H1 (cell line): Measurements from ENCODE around the gene INPP4A. TPM values are rescaled to one million over a fixed set of nuclear protein-coding genes. Genes with fewer than 3 reads are reported as not detected.

ENCODE experiments used
- CTCF ChIA-PET: fragments of 300-600 bp; sonication (Branson Sonifier 250); formaldehyde crosslinking; loops from one replicate; lab custom pipeline; 2021; ENCODE audit not compliant: partially characterized antibody; lab: Charles Lee
- POLR2A ChIA-PET: fragments of 300-600 bp; sonication (Branson Sonifier 250); formaldehyde crosslinking; loops from one replicate; lab custom pipeline; 2021; ENCODE audit warnings: inconsistent platforms; ENCODE audit not compliant: partially characterized antibody; lab: Charles Lee
- DNase-seq, 2 experiments: peaks; one replicate each; pipeline versions ENCODE4 v3.0.0 to v3.0.0-alpha.2; 2010 to 2022; ENCODE audit warnings: low spot score in 2 of 2, low read depth in 1 of 2, mixed read lengths in 1 of 2
- FAIRE-seq: peaks from 2 replicates; lab custom pipeline; 2011; peaks lifted over from hg19 to GRCh38; lab: Jason Lieb, UNC
- H2AFZ ChIP-seq: 2 replicates; pipeline ENCODE4 v1.8.1; 2012; ENCODE audit warnings: low read length, inconsistent platforms
- H2AK5ac ChIP-seq: 2 replicates; pipeline ENCODE4 v1.6.1; 2013; ENCODE audit warnings: low read depth, low read length
- H2BK120ac ChIP-seq: replicated peaks from 2 replicates; pipeline ENCODE3; 2013; ENCODE audit warnings: low read depth, low read length, inconsistent platforms
- H2BK12ac ChIP-seq: 2 replicates; pipeline ENCODE4 v1.6.1; 2013; ENCODE audit warnings: low read depth, low read length
- H2BK15ac ChIP-seq: 2 replicates; pipeline ENCODE4 v1.6.1; 2013; ENCODE audit warnings: low read length
- H2BK20ac ChIP-seq: 2 replicates; pipeline ENCODE4 v1.6.1; 2013; ENCODE audit warnings: low read length
- H2BK5ac ChIP-seq: 2 replicates; pipeline ENCODE4 v1.6.1; 2013; ENCODE audit warnings: low read depth, low read length
- H3K14ac ChIP-seq: 2 replicates; pipeline ENCODE4 v1.6.1; 2013; ENCODE audit warnings: inconsistent platforms; ENCODE audit not compliant: insufficient read length
- H3K18ac ChIP-seq: 2 replicates; pipeline ENCODE4 v1.6.1; 2013; ENCODE audit warnings: low read length; ENCODE audit errors: extremely low read depth
- H3K23ac ChIP-seq: 2 replicates; pipeline ENCODE4 v1.6.1; 2013; ENCODE audit warnings: inconsistent platforms; ENCODE audit not compliant: insufficient read length
- H3K23me2 ChIP-seq: 2 replicates; pipeline ENCODE4 v1.6.1; 2013; ENCODE audit warnings: low read depth, low read length
- H3K27ac ChIP-seq: 2 replicates; pipeline ENCODE4 v1.6.1; 2011; ENCODE audit warnings: low read depth, low read length, inconsistent platforms
- H3K27me3 ChIP-seq, 4 experiments: replicated peaks in 1 of 4; 1 replicate in 1 of 4; 2 replicates in 3 of 4; pipeline versions ENCODE4 v1.6.1 to v1.8.1; 2011 to 2013; ENCODE audit warnings: low read length in 3 of 4, mild to moderate bottlenecking in 3 of 4, inconsistent platforms in 2 of 4, mixed read lengths in 2 of 4, moderate library complexity in 1 of 4; ENCODE audit not compliant: control insufficient read depth in 3 of 4, insufficient read depth in 3 of 4; ENCODE audit errors: extremely low read depth in 1 of 4
- H3K36me3 ChIP-seq, 4 experiments: 2 replicates each; pipeline versions ENCODE4 v1.6.1 to v1.8.1; 2011 to 2013; ENCODE audit warnings: mild to moderate bottlenecking in 4 of 4, low read length in 3 of 4, moderate library complexity in 2 of 4, control low read depth in 1 of 4, inconsistent platforms in 1 of 4; ENCODE audit not compliant: insufficient read depth in 4 of 4, control insufficient read depth in 2 of 4
- H3K4ac ChIP-seq: replicated peaks from 2 replicates; pipeline ENCODE3; 2013; ENCODE audit warnings: low read length, low read depth, mixed read lengths, inconsistent platforms; ENCODE audit not compliant: insufficient read length
- H3K4me1 ChIP-seq, 4 experiments: replicated peaks in 1 of 4; 1 replicate in 1 of 4; 2 replicates in 3 of 4; pipeline versions ENCODE4 v1.6.1 to v1.8.1; 2011 to 2013; ENCODE audit warnings: low read length in 3 of 4, inconsistent platforms in 2 of 4, mixed read lengths in 1 of 4; ENCODE audit not compliant: insufficient read depth in 4 of 4, control insufficient read depth in 3 of 4
- H3K4me2 ChIP-seq, 2 experiments: 2 replicates each; pipeline versions ENCODE4 v1.6.1 to v1.8.1; 2011 to 2013; ENCODE audit warnings: low read depth in 2 of 2, low read length in 2 of 2, control low read depth in 1 of 2, inconsistent platforms in 1 of 2, mild to moderate bottlenecking in 1 of 2; ENCODE audit not compliant: insufficient read depth in 1 of 2
- H3K4me3 ChIP-seq, 4 experiments: fragments of 200-600, 300-600 bp in 1 of 4; sonication (generic), shearing (Covaris generic), sonication (Bioruptor Twin) in 1 of 4; 2 replicates each; pipeline versions ENCODE4 v1.5.1 to v1.8.1; 2011 to 2016; ENCODE audit warnings: low read length in 4 of 4, low read depth in 3 of 4, control low read depth in 2 of 4, inconsistent platforms in 2 of 4, mild to moderate bottlenecking in 2 of 4, mixed read lengths in 1 of 4, moderate library complexity in 1 of 4; ENCODE audit not compliant: insufficient read depth in 2 of 4; ENCODE audit errors: extremely low read depth in 1 of 4
- H3K56ac ChIP-seq: replicated peaks from 2 replicates; pipeline ENCODE3; 2013; ENCODE audit warnings: low read depth, mild to moderate bottlenecking, mixed read lengths, low read length, inconsistent platforms; ENCODE audit not compliant: insufficient read length
- H3K79me1 ChIP-seq: 2 replicates; pipeline ENCODE4 v1.6.1; 2013; ENCODE audit warnings: low read depth, low read length, control low read depth
- H3K79me2 ChIP-seq, 2 experiments: 2 replicates each; pipeline versions ENCODE4 v1.6.1 to v1.8.1; 2012 to 2013; ENCODE audit warnings: low read length in 2 of 2, mild to moderate bottlenecking in 2 of 2, inconsistent platforms in 1 of 2; ENCODE audit not compliant: insufficient read depth in 2 of 2, control insufficient read depth in 1 of 2
- H3K9ac ChIP-seq, 4 experiments: replicated peaks in 1 of 4; 1 replicate in 1 of 4; 2 replicates in 3 of 4; pipeline versions ENCODE4 v1.6.1 to v1.8.1; 2011 to 2013; ENCODE audit warnings: low read depth in 3 of 4, low read length in 3 of 4, control low read depth in 2 of 4, mild to moderate bottlenecking in 2 of 4, moderate library complexity in 2 of 4, inconsistent platforms in 1 of 4; ENCODE audit errors: extremely low read depth in 1 of 4
- H3K9me3 ChIP-seq, 2 experiments: 2 replicates each; pipeline versions ENCODE4 v1.6.1 to v1.8.1; 2012 to 2013; ENCODE audit warnings: mild to moderate bottlenecking in 2 of 2, moderate library complexity in 2 of 2, control low read depth in 1 of 2, inconsistent platforms in 1 of 2, low read depth in 1 of 2, low read length in 1 of 2, mixed read lengths in 1 of 2; ENCODE audit not compliant: insufficient read depth in 2 of 2
- H4K20me1 ChIP-seq, 2 experiments: replicated peaks in 1 of 2; 2 replicates each; pipeline versions ENCODE3 to v1.8.1; 2011 to 2013; ENCODE audit warnings: inconsistent platforms in 2 of 2, low read length in 2 of 2, mild to moderate bottlenecking in 1 of 2; ENCODE audit not compliant: insufficient read depth in 2 of 2, control insufficient read depth in 1 of 2
- H4K5ac ChIP-seq: 2 replicates; pipeline ENCODE4 v1.6.1; 2013; ENCODE audit warnings: low read length, low read depth, mixed read lengths, inconsistent platforms; ENCODE audit not compliant: insufficient read length
- H4K8ac ChIP-seq: 2 replicates; pipeline ENCODE4 v1.8.0; 2013; ENCODE audit warnings: mild to moderate bottlenecking, moderate library complexity, low read length, inconsistent platforms; ENCODE audit not compliant: insufficient read depth; ENCODE audit errors: extremely low read depth
- H4K91ac ChIP-seq: replicated peaks from 2 replicates; pipeline ENCODE3; 2013; ENCODE audit warnings: low read length, mixed read lengths, inconsistent platforms; ENCODE audit not compliant: insufficient read length
- EZH2 ChIP-seq: fragments of 200-600 bp; sonication (generic); IDR thresholded peaks from 2 replicates; pipeline ENCODE4 v1.7.1; 2012; ENCODE audit warnings: low read depth, mild to moderate bottlenecking, moderate library complexity, low read length, inconsistent platforms; ENCODE audit not compliant: severe bottlenecking
- HDAC2 ChIP-seq, 2 experiments: fragments of 300-600 bp in 1 of 2; sonication (generic) in 1 of 2; IDR thresholded peaks; 2 replicates each; pipeline ENCODE4 v1.6.1; 2011 to 2012; ENCODE audit warnings: low read depth in 2 of 2, low read length in 2 of 2, mild to moderate bottlenecking in 2 of 2, moderate library complexity in 2 of 2, borderline replicate concordance in 1 of 2, inconsistent platforms in 1 of 2
- MAX ChIP-seq: IDR thresholded peaks from 2 replicates; pipeline ENCODE4 v1.6.1; 2012; ENCODE audit warnings: inconsistent platforms
- RNF2 ChIP-seq: fragments of 200-900, 300-1000 bp; sonication (generic); IDR thresholded peaks from 2 replicates; pipeline ENCODE4 v1.7.1; 2016; ENCODE audit warnings: borderline replicate concordance, low read depth, mild to moderate bottlenecking, antibody characterized with exemption, low read length; ENCODE audit not compliant: poor library complexity, severe bottlenecking; ENCODE audit errors: missing control alignments
- TAF7 ChIP-seq: optimal IDR thresholded peaks from 2 replicates; pipeline ENCODE3; 2011; ENCODE audit warnings: low read depth, mild to moderate bottlenecking, inconsistent platforms, low read length, moderate library complexity, borderline replicate concordance
- TEAD4 ChIP-seq: IDR thresholded peaks from 2 replicates; pipeline ENCODE4 v1.6.1; 2012; ENCODE audit warnings: low read depth, low read length, inconsistent platforms, mixed read lengths
- WGBS, 2 experiments: shearing (Covaris generic) in 1 of 2; methylation state at CpG; one replicate each; pipeline versions ENCODE4 v1.1.6 to v1.1.7; 2013 to 2015; ENCODE audit warnings: low lambda C conversion rate in 2 of 2, mixed read lengths in 2 of 2, inconsistent platforms in 1 of 2, low coverage in 1 of 2, missing lambda C conversion rate in 1 of 2; ENCODE audit not compliant: insufficient replicate concordance in 2 of 2, insufficient coverage in 1 of 2, insufficient read length in 1 of 2; ENCODE audit errors: extremely low coverage in 1 of 2, missing lambda C conversion rate in 1 of 2; 5-methylcytosine and 5-hydroxymethylcytosine counted together
- polyA plus RNA-seq, 7 experiments: library from polyadenylated mRNA; depleted of rRNA in 3 of 7; stranded (reverse) in 5 of 7; unstranded in 2 of 7; fragments of >200 nt in 5 of 7; fragments of 200-250 nt in 2 of 7; gene quantifications; 1 replicate in 5 of 7; 2 replicates in 1 of 7; 4 replicates in 1 of 7; pipeline versions ENCODE4 v1.2.1 to v1.2.3, GENCODE V29; 2011 to 2013; ENCODE audit warnings: missing spikeins in 2 of 7, mixed read lengths in 2 of 7
- total RNA-seq: library from RNA; stranded (reverse); fragmentation: NEBNext Ultra II Directional; extraction: Animal tissue kit (Norgen Biotek cat#: 25700); gene quantifications from 2 replicates; pipeline ENCODE4 v1.2.1, GENCODE V29; 2021

INPP4A gene
- total and polyA plus RNA-seq, 2 of the 8 experiments (the other 6 are each of a cell fraction or from before 2014, with no cell fraction given) = 25.6 to 34.3 TPM

DNA sequence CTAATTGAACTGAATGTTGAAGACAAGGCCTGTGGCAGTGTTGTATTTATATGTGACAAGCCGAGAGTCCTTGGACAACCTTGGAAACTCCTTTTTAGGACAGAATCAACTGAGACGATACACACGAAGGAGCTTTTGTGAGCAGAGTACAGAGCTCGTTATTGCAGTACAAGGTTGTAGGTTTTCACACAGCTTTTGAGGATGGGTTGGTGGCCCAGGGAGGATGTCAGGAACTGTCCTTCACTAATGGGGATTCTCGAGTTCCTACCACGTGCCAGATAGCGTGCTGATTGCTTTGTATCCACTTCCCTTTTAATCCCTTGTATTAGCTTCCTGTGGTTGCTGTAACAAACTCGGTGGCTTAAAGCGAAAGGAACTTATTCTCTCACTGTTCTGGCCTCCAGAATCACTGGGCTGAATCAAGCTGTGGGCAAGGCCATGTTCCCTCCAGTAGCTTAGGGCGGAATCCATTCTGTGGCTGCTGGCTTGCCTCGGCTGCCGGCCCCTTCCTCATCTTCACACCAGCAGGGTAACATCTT, 20.2 kb downstream of the INPP4A start:
- Histone ChIP-seq H3K36me3 (no peaks in the 10 kb centered on the region), H3K9me3 (no peaks in the 10 kb centered on the region), H4K20me1 (peaks cover 7 to 20% of the 10 kb centered on the region in 2 experiments), H3K14ac (no peak overlapping the region), H3K4ac (no peak overlapping the region), H3K23ac (no peak overlapping the region), H3K79me2 (peaks cover 0 to 87% of the 10 kb centered on the region in 2 experiments; a peak in 3 of 4 replicates), H2BK5ac (no peak overlapping the region), H3K56ac (no peak overlapping the region), H3K4me1 (peaks cover 17 to 31% (median 19%) of the 10 kb centered on the region in 4 experiments), H3K23me2 (no peaks in the 10 kb centered on the region), H3K4me2 (no peak overlapping the region), H3K18ac (peak overlapping the region; percentile 36; the same call in 1 of the 2 replicates), H2AFZ (no peak overlapping the region), H2BK120ac (no peak overlapping the region), H2BK12ac (peak overlapping the region; percentile 29), H4K8ac (no peak overlapping the region), H3K79me1 (peaks cover 26% of the 10 kb centered on the region), H2AK5ac (0 out of 2 replicates have a peak overlapping the region, but pooled peaks have one; percentile 94), H2BK15ac (peak overlapping the region; percentile 84), H3K9ac (no peak overlapping the region; a peak in 1 of 7 replicates), H3K4me3 (no peak overlapping the region), H4K91ac (peak overlapping the region; percentile 22), H3K27ac (no peak overlapping the region), H2BK20ac (peak overlapping the region; percentile 56; the same call in 1 of the 2 replicates), H4K5ac (no peak overlapping the region), H3K27me3 (no peaks in the 10 kb centered on the region)
- 87% methylated on average over 12 of the region's 12 CpGs; no CpG with 5 or more reads in 1 of the 2 experiments for WGBS, 2 experiments
- CTCF ChIA-PET = interaction anchor here (1.0 to 5.2 kb wide), 7 partner anchors 9 to 158 kb away, joined by 3 to 30 read pairs (median 5); no protein-coding TSS in a partner anchor
- FAIRE-seq (no peak), DNase-seq (no peak)
- POLR2A ChIA-PET = interaction anchor here (0.9 to 1.3 kb wide), 4 partner anchors 11 to 43 kb away, joined by 3 to 6 read pairs (median 3); no protein-coding TSS in a partner anchor
- TF ChIP-seq MAX (no peak), HDAC2 (IDR thresholded peaks at IDR 0.05; ENCODE audit: borderline replicate concordance in 1 of 2, low read depth in 2 of 2, low read length in 2 of 2) (no peak), RNF2 (no peak), TEAD4 (no peak), EZH2 (no peak), TAF7 (no peak)
